ENCODE results near the gene PAEP.

DNA sequence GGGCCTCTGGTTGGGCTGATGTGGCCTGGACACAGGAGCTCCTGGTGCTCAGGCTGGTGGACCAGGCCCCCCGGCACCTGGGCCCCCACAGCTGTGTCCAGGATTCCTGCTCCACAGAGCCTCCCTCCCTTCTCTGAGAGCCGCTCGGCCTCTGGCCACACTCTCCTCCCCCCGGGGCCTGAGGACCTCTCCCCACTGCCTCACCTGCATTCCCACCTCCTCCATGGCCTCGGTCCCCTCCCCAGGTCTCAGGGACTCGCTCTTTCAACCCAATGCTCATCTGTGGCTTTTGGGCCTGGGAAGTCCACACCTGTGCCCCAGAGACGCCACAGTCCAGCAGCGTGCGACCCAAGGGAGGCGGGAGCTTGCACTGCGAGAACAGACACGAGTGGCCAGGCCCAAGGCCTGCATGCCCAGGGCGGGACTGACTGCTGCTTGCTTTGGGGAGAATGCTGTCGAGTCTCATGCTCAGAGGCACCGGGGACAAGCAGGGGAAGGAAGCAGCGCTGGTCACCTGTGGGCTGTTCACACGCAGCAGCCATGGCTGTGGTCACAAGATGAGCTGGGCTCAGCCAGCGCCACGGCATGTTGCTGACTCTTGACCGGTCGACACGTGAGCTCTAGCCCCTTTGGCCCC lies 14.6 kb downstream of the PAEP start:
- TF ChIP-seq, protein P1, sequence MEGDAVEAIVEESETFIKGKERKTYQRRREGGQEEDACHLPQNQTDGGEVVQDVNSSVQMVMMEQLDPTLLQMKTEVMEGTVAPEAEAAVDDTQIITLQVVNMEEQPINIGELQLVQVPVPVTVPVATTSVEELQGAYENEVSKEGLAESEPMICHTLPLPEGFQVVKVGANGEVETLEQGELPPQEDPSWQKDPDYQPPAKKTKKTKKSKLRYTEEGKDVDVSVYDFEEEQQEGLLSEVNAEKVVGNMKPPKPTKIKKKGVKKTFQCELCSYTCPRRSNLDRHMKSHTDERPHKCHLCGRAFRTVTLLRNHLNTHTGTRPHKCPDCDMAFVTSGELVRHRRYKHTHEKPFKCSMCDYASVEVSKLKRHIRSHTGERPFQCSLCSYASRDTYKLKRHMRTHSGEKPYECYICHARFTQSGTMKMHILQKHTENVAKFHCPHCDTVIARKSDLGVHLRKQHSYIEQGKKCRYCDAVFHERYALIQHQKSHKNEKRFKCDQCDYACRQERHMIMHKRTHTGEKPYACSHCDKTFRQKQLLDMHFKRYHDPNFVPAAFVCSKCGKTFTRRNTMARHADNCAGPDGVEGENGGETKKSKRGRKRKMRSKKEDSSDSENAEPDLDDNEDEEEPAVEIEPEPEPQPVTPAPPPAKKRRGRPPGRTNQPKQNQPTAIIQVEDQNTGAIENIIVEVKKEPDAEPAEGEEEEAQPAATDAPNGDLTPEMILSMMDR (IDR thresholded peaks at IDR 0.05), result no peak
- no peak for TF ChIP-seq POLR2AphosphoS5 (IDR thresholded peaks at IDR 0.05)

Data from prostate gland (tissue), 2 donors.